GM08714 (cell line): Measurements from ENCODE around the gene PHAF1.

ENCODE experiments used
- H3K4me3 ChIP-seq: fragments of 200-500 bp; sonication (Bioruptor generic); 2 replicates; pipeline ENCODE4 v1.5.1; 2014; ENCODE audit warnings: mild to moderate bottlenecking, low read length, inconsistent platforms
- ZNF274 ChIP-seq: IDR thresholded peaks from 2 replicates; pipeline ENCODE4 v1.6.1; 2012; ENCODE audit warnings: mild to moderate bottlenecking, low read depth, low read length

PHAF1 gene

DNA sequence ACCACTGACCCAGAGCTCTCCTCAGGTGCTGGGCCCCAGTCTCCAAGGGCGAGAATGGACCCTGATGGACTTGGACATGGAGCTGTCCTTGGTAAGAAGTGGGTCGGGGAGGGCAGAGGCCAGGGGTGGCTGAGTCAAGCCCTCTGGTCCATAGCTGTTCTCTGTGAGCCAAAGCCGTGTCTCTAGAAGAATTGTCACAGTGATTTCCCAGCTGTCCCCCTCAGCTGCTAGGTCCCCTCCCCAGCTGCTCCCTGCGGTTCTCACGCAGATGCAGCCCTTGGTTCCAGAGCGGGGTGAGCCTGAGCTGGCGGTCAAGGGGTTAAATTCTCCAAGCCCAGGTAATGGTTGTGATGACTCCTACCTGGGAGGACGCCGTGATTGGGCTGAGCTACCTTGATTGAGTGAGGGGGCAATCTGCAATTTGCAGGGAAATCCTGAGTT lies 59.3 kb downstream of the PHAF1 start:
- no peak for TF ChIP-seq ZNF274
- H3K4me3 ChIP-seq, result no peak overlapping the region

GRCh38 chr16:67169642-67170167 lies 60.0 kb downstream of the PHAF1 start:
- TF ChIP-seq ZNF274, result no peak
- H3K4me3 ChIP-seq, result peak overlapping the region; percentile 15; the same call in 1 of the 2 replicates

DNA sequence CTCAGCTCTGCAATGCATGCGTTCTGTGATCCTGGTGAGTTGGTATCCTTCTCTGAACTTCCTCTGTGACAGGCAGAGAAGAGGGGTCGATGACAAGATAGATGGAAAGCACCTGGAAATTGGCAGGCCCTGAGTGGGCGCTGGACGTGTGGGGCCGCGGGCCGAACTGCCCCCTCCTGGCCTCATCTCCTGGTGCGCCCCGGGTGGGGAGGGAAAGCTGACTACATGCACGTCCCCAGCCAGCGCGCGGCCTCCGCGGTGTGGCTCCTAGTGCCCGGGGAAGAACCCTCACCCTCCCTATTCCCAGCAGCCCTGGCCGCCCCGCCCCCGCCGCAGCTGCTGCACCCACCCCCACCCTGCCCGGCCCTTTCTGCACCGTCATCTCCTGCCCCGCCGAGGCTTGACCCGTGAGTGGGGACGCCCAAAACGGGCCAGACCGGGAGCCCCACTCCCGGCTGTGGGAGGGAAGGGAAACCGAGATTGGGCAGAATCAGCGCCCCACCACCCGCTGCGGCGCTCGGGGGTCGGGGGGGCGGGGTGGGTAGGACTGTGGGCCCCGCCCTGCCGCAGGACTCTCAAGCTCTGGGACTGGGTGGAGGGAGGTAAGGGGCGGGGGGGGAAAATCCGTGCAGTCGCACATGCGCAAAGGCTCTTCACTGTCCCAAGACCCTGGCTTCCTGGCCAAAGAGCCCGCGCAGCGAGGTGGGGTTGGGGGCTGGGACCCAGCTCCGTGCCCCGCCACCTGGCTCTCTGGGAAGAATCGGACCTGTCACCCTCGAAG lies 60.6 kb downstream of the PHAF1 start, which contains the start of gene NOL3:
Gene NOL3 (plus strand): TSS at position 371 of the 781 bp plus-strand sequence.
- TF ChIP-seq ZNF274, result no peak

GRCh38 chr16:67170949-67171649 lies 61.4 kb downstream of the PHAF1 start:
- TF ChIP-seq ZNF274, result no peak
- H3K4me3 ChIP-seq, result peak overlapping the region; percentile 18; the same call in 1 of the 2 replicates

More for the DNA sequence above, 60.6 kb downstream of the PHAF1 start, which contains the start of gene NOL3:
- peak within 1 kb of the TSS; percentile 18; the same call in 1 of the 2 replicates for H3K4me3 ChIP-seq

DNA sequence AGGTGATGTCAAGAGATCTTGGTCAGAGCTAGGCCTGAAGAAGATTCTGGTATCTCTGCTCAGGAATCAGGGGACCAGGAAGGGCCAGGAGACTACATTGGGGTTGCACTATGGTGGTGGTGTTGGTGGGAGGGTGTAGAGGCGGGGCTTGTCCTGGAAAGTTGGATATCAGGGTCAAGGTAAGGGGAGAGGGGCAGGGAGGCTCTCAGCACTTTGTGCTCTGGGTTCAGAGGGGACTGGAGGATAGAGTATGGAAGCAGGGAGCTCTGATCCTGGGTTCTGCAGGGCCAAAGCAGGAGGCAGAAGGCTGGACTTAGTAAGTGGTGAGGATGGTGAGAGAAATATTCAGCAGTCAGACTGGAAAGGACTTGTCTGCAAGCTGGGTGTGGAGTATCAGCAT lies 63.6 kb downstream of the PHAF1 start:
- no peak for TF ChIP-seq ZNF274
- H3K4me3 ChIP-seq, result peak overlapping the region; percentile 46; the same call in 1 of the 2 replicates

DNA sequence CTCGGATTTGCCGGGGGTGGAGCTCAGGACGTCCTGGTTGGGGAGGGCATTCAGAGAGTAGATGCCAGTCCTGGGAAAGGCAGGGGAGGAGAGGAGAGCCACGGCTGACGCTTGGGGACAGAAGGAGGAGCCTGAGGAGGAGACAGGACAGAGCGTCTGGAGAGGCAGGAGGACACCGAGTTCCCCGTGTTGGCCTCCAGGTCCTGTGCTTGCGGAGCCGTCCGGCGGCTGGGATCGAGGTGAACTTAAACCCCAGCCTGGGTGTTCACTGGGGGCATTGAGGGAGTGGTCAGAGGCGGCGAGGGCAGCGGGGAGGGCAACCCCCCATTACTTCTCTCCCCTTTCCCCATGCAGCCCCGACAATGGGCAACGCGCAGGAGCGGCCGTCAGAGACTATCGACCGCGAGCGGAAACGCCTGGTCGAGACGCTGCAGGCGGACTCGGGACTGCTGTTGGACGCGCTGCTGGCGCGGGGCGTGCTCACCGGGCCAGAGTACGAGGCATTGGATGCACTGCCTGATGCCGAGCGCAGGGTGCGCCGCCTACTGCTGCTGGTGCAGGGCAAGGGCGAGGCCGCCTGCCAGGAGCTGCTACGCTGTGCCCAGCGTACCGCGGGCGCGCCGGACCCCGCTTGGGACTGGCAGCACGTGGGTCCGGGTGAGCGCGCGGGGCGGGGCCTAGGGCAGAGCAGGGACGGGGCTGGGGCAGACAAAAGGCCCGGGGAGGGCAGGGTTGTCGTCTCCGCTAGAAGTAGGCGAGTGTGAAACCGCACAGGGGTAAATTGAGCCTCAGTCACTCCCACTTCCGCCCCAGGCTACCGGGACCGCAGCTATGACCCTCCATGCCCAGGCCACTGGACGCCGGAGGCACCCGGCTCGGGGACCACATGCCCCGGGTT lies 64.3 kb downstream of the PHAF1 start:
- no peak for TF ChIP-seq ZNF274
- H3K4me3 ChIP-seq, result peak overlapping the region; percentile 46; the same call in 1 of the 2 replicates

DNA sequence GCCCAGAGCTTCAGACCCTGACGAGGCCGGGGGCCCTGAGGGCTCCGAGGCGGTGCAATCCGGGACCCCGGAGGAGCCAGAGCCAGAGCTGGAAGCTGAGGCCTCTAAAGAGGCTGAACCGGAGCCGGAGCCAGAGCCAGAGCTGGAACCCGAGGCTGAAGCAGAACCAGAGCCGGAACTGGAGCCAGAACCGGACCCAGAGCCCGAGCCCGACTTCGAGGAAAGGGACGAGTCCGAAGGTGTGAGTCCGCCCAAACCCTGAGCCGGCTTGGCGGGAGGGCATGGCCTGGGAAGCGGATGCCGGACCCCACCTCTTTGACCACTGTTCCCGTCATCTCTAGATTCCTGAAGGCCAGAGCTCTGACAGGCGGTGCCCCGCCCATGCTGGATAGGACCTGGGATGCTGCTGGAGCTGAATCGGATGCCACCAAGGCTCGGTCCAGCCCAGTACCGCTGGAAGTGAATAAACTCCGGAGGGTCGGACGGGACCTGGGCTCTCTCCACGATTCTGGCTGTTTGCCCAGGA lies 65.0 kb downstream of the PHAF1 start:
- no peak for TF ChIP-seq ZNF274
- H3K4me3 ChIP-seq, result no peak overlapping the region; the same call in 1 of the 2 replicates

DNA sequence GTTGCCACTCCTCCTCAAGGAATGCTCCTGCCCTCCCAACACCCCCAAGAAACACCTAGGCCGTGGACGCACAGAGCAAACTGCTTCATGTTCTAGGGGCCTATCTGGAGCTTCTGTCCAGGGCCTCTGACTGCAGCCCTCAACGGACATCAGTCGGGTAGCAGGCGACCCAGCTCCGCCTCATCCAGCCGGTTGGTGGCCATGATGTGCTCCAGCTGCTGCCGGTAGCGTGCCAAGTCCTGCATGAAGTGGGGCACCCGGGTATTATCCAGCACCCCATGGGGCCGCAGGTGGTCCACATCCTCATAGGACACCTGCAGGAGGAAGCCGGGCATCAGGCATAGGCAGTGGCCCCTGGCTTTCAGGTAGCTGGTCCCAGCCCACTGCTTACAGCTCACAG lies 66.9 kb downstream of the PHAF1 start:
- no peak for TF ChIP-seq ZNF274
- no peak overlapping the region for H3K4me3 ChIP-seq

DNA sequence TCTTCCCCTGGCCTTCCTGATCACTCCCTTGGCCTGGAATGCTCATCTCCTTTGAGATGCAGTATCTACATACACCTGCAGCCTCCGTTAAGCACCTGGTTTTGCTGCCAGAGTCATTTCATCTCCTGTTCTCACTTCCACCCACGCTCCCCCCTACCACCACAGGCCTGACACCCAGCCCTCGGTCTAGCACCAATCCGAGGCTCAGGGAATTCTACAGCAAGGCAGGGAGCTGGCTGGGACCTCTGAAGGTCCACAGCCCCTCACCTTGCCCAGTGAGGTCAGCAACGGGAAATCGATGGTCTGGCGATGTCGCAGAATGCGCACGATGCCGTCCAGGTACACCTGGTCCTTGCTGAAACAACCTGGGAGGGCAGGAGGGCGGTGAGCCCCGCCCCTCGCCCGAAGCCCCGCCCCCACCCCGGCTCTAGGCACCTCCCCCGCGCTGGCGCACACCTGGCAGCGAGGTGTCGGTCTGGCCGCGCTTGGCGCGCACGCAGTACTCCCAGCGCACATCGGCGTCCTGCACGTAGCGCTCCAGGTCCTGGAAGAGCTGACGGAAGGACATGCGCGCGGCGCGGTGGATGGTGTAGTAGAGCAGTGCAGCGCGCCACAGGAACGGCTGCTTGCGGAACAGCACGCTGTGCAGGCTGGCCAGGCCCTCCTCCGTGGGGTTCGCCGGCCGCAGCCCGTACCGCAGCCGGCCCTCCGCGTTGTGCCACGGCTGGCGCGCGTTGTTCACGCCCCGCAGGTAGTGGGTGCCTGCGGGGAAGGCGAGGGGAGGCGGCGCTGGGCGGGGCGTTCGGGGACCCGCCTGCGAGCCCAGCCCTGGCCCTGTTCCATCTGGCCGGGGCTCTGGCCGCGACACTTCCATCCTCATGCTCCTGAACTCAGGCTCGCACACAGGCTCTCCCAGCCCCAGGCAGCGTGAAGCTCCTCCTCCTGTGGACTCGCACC lies 68.3 kb downstream of the PHAF1 start:
- no peak for TF ChIP-seq ZNF274
- H3K4me3 ChIP-seq, result no peak overlapping the region; the same call in 1 of the 2 replicates

- no peak overlapping the region for H3K4me3 ChIP-seq
- TF ChIP-seq ZNF274, result no peak
Observed at GRCh38 chr16:67179421-67180080, 69.8 kb downstream of the PHAF1 start.

GRCh38 chr16:67180166-67180565 lies 70.4 kb downstream of the PHAF1 start:
- TF ChIP-seq ZNF274, result no peak
- no peak overlapping the region for H3K4me3 ChIP-seq

DNA sequence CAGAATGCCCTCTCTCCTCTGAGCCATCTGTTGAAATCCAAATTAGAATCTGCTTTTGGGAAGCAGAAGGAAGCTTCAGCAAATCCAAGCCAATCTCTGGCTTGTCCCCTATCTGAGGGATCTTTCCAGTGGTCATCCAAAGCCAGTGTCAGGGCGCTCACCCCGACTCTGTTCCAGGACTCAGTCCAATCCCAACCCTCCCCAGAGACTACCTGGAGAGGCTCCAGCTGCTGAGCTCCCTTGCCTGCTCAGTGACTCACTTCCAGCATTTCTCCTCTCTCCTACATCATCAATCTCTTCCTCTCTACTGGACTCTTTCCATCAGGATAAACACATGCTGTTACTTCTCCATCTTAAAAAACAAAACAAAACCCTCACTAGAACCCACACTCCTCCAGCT lies 71.6 kb downstream of the PHAF1 start:
- no peak overlapping the region for H3K4me3 ChIP-seq
- TF ChIP-seq ZNF274, result no peak

GRCh38 chr16:67182288-67182687 lies 72.5 kb downstream of the PHAF1 start:
- no peak overlapping the region for H3K4me3 ChIP-seq
- TF ChIP-seq ZNF274, result no peak
